A673 (cell line): ENCODE data around the gene RESF1.

Experiments used
- EZH2 ChIP-seq: fragments of 200-600 bp; sonication (generic); IDR thresholded peaks from 2 replicates; pipeline ENCODE4 v1.6.1; 2017; ENCODE audit warnings: borderline replicate concordance, low read depth, mild to moderate bottlenecking, mixed read lengths, antibody characterized with exemption, low read length; ENCODE audit not compliant: poor library complexity, severe bottlenecking
- TF ChIP-seq, protein P1 (sequence below): fragments of 300-800, 200-600 bp; sonication (generic); conservative IDR thresholded peaks from 2 replicates; pipeline ENCODE4 v1.5.1; 2017; ENCODE audit warnings: low read depth, mild to moderate bottlenecking, antibody characterized with exemption, low read length, moderate library complexity, mixed read lengths

DNA sequence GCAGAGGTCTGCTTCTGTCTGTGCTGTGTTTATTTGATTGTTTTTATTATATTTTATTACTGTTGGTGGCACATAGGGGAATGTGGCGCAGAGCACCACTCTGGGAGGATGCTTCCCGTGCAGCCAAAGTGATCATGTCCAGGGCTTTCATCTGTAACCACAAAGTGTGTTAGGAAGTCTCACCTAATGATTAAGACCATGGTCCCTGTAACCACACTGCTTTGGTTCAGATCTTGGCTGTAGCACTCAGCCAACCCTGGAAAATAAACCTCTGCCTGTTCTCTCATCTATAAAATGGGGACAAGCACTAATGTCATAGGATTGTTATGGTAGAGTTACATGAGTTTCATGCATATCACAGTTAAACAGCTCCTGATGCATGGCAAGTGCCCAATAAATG is 1.9 kb downstream of the RESF1 start:
- TF ChIP-seq, protein P1, sequence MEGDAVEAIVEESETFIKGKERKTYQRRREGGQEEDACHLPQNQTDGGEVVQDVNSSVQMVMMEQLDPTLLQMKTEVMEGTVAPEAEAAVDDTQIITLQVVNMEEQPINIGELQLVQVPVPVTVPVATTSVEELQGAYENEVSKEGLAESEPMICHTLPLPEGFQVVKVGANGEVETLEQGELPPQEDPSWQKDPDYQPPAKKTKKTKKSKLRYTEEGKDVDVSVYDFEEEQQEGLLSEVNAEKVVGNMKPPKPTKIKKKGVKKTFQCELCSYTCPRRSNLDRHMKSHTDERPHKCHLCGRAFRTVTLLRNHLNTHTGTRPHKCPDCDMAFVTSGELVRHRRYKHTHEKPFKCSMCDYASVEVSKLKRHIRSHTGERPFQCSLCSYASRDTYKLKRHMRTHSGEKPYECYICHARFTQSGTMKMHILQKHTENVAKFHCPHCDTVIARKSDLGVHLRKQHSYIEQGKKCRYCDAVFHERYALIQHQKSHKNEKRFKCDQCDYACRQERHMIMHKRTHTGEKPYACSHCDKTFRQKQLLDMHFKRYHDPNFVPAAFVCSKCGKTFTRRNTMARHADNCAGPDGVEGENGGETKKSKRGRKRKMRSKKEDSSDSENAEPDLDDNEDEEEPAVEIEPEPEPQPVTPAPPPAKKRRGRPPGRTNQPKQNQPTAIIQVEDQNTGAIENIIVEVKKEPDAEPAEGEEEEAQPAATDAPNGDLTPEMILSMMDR: no peak
- TF ChIP-seq EZH2: no peak
